ENCODE results near the gene NEFH. TPM values are rescaled to one million over a fixed set of nuclear protein-coding genes. Genes with fewer than 3 reads are reported as not detected.

NEFH gene
- total RNA-seq, 4 donors from 2014 or later = 0.54 to 0.83 (median 0.66) TPM; not detected in 1

DNA sequence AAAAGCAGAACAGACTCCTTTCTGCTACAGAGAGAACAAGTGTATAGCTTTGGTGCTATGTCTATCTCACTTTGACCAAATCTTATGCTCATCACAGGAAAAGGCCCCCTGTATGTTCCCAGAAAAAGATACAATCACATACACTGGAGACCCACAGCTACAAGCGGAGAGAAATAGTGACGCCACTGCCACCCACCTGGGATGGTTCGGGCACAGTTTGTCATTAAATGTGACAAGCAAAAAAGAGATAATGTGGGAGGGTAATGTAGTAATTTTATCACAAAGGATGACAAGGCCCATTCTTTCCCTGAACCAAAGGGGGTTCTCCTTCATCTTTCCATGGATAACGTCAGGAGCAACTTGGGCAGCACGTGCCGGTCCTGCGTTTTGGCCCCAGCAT lies 41.5 kb downstream of the NEFH start:
- no peak for TF ChIP-seq POLR2A (IDR thresholded peaks at IDR 0.05)
- TF ChIP-seq, protein P1, sequence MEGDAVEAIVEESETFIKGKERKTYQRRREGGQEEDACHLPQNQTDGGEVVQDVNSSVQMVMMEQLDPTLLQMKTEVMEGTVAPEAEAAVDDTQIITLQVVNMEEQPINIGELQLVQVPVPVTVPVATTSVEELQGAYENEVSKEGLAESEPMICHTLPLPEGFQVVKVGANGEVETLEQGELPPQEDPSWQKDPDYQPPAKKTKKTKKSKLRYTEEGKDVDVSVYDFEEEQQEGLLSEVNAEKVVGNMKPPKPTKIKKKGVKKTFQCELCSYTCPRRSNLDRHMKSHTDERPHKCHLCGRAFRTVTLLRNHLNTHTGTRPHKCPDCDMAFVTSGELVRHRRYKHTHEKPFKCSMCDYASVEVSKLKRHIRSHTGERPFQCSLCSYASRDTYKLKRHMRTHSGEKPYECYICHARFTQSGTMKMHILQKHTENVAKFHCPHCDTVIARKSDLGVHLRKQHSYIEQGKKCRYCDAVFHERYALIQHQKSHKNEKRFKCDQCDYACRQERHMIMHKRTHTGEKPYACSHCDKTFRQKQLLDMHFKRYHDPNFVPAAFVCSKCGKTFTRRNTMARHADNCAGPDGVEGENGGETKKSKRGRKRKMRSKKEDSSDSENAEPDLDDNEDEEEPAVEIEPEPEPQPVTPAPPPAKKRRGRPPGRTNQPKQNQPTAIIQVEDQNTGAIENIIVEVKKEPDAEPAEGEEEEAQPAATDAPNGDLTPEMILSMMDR (IDR thresholded peaks at IDR 0.05) = no peak
- H3K27ac ChIP-seq = no peak overlapping the region
- no peaks in the 10 kb centered on the region for H3K9me3 ChIP-seq
- no peak for DNase-seq
- no peaks in the 10 kb centered on the region for H3K4me1 ChIP-seq
- H3K4me3 ChIP-seq = no peak overlapping the region
- no peaks in the 10 kb centered on the region for H3K27me3 ChIP-seq
- H3K36me3 ChIP-seq = peaks cover 0 to 91% (median 0%) of the 10 kb centered on the region in 3 donors

- no peaks in the 10 kb centered on the region for H3K9me3 ChIP-seq
- H3K4me1 ChIP-seq = no peaks in the 10 kb centered on the region
- no peak for TF ChIP-seq POLR2A (IDR thresholded peaks at IDR 0.05)
- TF ChIP-seq, protein P1 (IDR thresholded peaks at IDR 0.05) = no peak
- DNase-seq = no peak
- H3K36me3 ChIP-seq = peaks cover 0 to 91% (median 0%) of the 10 kb centered on the region in 3 donors
- no peaks in the 10 kb centered on the region for H3K27me3 ChIP-seq
- H3K4me3 ChIP-seq = no peak overlapping the region
- H3K27ac ChIP-seq = no peak overlapping the region
These were observed 43.7 kb downstream of the NEFH start for GRCh38 chr22:29523761-29524160.

DNA sequence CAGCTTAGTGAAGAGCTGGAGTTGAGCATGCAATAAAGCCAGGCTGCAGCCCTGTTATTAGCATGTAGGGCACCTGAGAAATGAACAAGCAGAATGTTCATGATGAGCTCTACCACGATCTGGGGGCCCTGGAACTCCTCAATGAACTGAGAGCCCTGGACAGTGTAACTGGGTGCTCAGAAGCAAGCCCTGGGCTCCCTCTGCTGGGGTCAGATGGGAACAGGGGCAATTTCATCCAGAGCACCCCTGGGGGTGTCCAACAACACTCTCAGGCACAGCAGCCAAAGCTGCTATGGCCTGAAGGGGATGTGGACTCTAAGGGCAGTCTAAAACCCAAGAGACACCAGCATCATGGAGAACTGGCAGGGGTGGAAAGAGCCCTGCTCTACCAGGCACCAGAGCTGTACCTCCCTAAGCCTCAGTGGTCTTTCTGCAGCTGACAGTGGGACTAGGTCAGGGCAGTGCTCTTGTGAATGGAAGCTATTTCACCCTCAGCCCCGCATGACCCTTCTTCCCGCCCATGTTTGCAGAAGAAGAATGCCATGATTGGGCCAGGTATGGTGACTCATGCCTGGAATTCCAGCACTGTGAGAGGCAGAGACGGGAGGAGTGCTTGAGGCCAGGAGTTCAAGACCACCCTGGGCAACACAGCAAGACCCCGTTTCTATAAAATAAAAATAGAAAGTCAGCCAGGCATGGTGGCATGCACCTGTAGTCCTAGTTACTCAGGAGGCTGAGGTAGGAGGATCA lies 44.6 kb downstream of the NEFH start:
- Histone ChIP-seq H3K9me3 (no peaks in the 10 kb centered on the region), H3K36me3 (peaks cover 0 to 91% (median 0%) of the 10 kb centered on the region in 3 donors), H3K4me1 (no peaks in the 10 kb centered on the region), H3K4me3 (no peak overlapping the region), H3K27me3 (no peaks in the 10 kb centered on the region), H3K27ac (no peak overlapping the region)
- peak in 1 of 3 donors; percentile 59 for DNase-seq
- TF ChIP-seq, protein P1 (IDR thresholded peaks at IDR 0.05) = peak in 4 of 6 experiments; percentile 32 to 44 (median 38)
- no peak for TF ChIP-seq POLR2A (IDR thresholded peaks at IDR 0.05)

GRCh38 chr22:29528144-29528543 lies 48.1 kb downstream of the NEFH start:
- no peak overlapping the region for H3K4me3 ChIP-seq
- peaks cover 0 to 91% (median 0%) of the 10 kb centered on the region in 3 donors for H3K36me3 ChIP-seq
- DNase-seq = no peak
- no peaks in the 10 kb centered on the region for H3K9me3 ChIP-seq
- no peaks in the 10 kb centered on the region for H3K4me1 ChIP-seq
- no peak overlapping the region for H3K27ac ChIP-seq
- TF ChIP-seq, protein P1 (IDR thresholded peaks at IDR 0.05) = no peak
- no peak for TF ChIP-seq POLR2A (IDR thresholded peaks at IDR 0.05)
- H3K27me3 ChIP-seq = no peaks in the 10 kb centered on the region

GRCh38 chr22:29530716-29531115 lies 50.7 kb downstream of the NEFH start:
- DNase-seq = no peak
- TF ChIP-seq, protein P1 (IDR thresholded peaks at IDR 0.05) = no peak
- TF ChIP-seq POLR2A (IDR thresholded peaks at IDR 0.05) = no peak
- no peaks in the 10 kb centered on the region for H3K9me3 ChIP-seq
- no peaks in the 10 kb centered on the region for H3K27me3 ChIP-seq
- H3K36me3 ChIP-seq = peaks cover 0 to 94% (median 0%) of the 10 kb centered on the region in 3 donors
- no peak overlapping the region for H3K4me3 ChIP-seq
- no peak overlapping the region for H3K27ac ChIP-seq
- H3K4me1 ChIP-seq = no peaks in the 10 kb centered on the region
